ENCODE measurements around the gene RAD21L1. TPM values are rescaled to one million over a fixed set of nuclear protein-coding genes. Genes with fewer than 3 reads are reported as not detected.

RAD21L1 gene
- total RNA-seq, 1 experiment from 2014 or later, result not detected

- H3K36me3 Mint-ChIP-seq (ENCODE audit: insufficient read depth, unreplicated experiment), result no peaks in the 10 kb centered on the region
- intact Hi-C loops (cut with micrococcal nuclease; ENCODE audit: unreplicated experiment), result no loop called here
- no peaks in the 10 kb centered on the region for H3K27me3 Mint-ChIP-seq (ENCODE audit: unreplicated experiment)
- TF ChIP-seq CTCF (IDR thresholded peaks at IDR 0.05; ENCODE audit: unreplicated experiment), result no peak
- no peak for DNase-seq
- H3K27ac Mint-ChIP-seq (ENCODE audit: unreplicated experiment), result no peak overlapping the region
- H3K4me1 Mint-ChIP-seq (ENCODE audit: low read depth, unreplicated experiment), result peaks cover under 1% of the 10 kb centered on the region
- no TSS peak for BruUV-seq (replicated peaks)
- CTCF ChIA-PET, result no interaction called here
- no peak overlapping the region for H3K4me3 Mint-ChIP-seq (ENCODE audit: low read depth, unreplicated experiment)
- H3K9me3 Mint-ChIP-seq (ENCODE audit: low read depth, unreplicated experiment), result no peaks in the 10 kb centered on the region
Measured at GRCh38 chr20:1275919-1276318, 50.1 kb downstream of the RAD21L1 start.

- DNase-seq, result no peak
- no peak overlapping the region for H3K4me3 Mint-ChIP-seq (ENCODE audit: low read depth, unreplicated experiment)
- CTCF ChIA-PET, result no interaction called here
- peaks cover 4% of the 10 kb centered on the region for H3K36me3 Mint-ChIP-seq (ENCODE audit: insufficient read depth, unreplicated experiment)
- no peak overlapping the region for H3K27ac Mint-ChIP-seq (ENCODE audit: unreplicated experiment)
- no TSS peak for BruUV-seq (replicated peaks)
- no peaks in the 10 kb centered on the region for H3K9me3 Mint-ChIP-seq (ENCODE audit: low read depth, unreplicated experiment)
- TF ChIP-seq CTCF (IDR thresholded peaks at IDR 0.05; ENCODE audit: unreplicated experiment), result no peak
- peaks cover 9% of the 10 kb centered on the region for H3K4me1 Mint-ChIP-seq (ENCODE audit: low read depth, unreplicated experiment)
- intact Hi-C loops (cut with micrococcal nuclease; ENCODE audit: unreplicated experiment), result no loop called here
- H3K27me3 Mint-ChIP-seq (ENCODE audit: unreplicated experiment), result no peaks in the 10 kb centered on the region
Measured at GRCh38 chr20:1277529-1278322, 51.9 kb downstream of the RAD21L1 start.

GRCh38 chr20:1278993-1279392, 53.1 kb downstream of the RAD21L1 start:
- intact Hi-C loops (cut with micrococcal nuclease; ENCODE audit: unreplicated experiment), result no loop called here
- H3K27ac Mint-ChIP-seq (ENCODE audit: unreplicated experiment), result no peak overlapping the region
- peaks cover 2% of the 10 kb centered on the region for H3K27me3 Mint-ChIP-seq (ENCODE audit: unreplicated experiment)
- H3K36me3 Mint-ChIP-seq (ENCODE audit: insufficient read depth, unreplicated experiment), result peaks cover 4% of the 10 kb centered on the region
- TF ChIP-seq CTCF (IDR thresholded peaks at IDR 0.05; ENCODE audit: unreplicated experiment), result no peak
- CTCF ChIA-PET, result no interaction called here
- peaks cover 9% of the 10 kb centered on the region for H3K4me1 Mint-ChIP-seq (ENCODE audit: low read depth, unreplicated experiment)
- no peak for DNase-seq
- H3K9me3 Mint-ChIP-seq (ENCODE audit: low read depth, unreplicated experiment), result no peaks in the 10 kb centered on the region
- H3K4me3 Mint-ChIP-seq (ENCODE audit: low read depth, unreplicated experiment), result no peak overlapping the region
- BruUV-seq (replicated peaks), result no TSS peak

- Mint-ChIP-seq H3K9me3 (ENCODE audit: low read depth, unreplicated experiment) (no peaks in the 10 kb centered on the region), H3K36me3 (ENCODE audit: insufficient read depth, unreplicated experiment) (peaks cover 4% of the 10 kb centered on the region), H3K4me1 (ENCODE audit: low read depth, unreplicated experiment) (peaks cover 9% of the 10 kb centered on the region), H3K4me3 (ENCODE audit: low read depth, unreplicated experiment) (no peak overlapping the region), H3K27ac (ENCODE audit: unreplicated experiment) (no peak overlapping the region), H3K27me3 (ENCODE audit: unreplicated experiment) (peaks cover 14% of the 10 kb centered on the region)
- CTCF ChIA-PET, result interaction anchor here (0.6 kb wide), 1 partner anchor 1343 kb away, joined by 4 read pairs; no protein-coding TSS in a partner anchor
- no peak for TF ChIP-seq CTCF (IDR thresholded peaks at IDR 0.05; ENCODE audit: unreplicated experiment)
- intact Hi-C loops (cut with micrococcal nuclease; ENCODE audit: unreplicated experiment), result no loop called here
- DNase-seq, result no peak
- BruUV-seq (replicated peaks), result no TSS peak
Measured at GRCh38 chr20:1280195-1281102, 54.6 kb downstream of the RAD21L1 start.

Data from Calu3 (cell line).